ENCODE results near the gene PILRB.

The PILRB gene

GRCh38 chr7:100374601-100375000 is 16.7 kb downstream of the PILRB start:
- Histone ChIP-seq H3K27ac (ENCODE audit: low read depth, low read length) (no peak overlapping the region), H4K20me1 (ENCODE audit: control insufficient read depth, insufficient read depth, low read depth, low read length) (no peaks in the 10 kb centered on the region), H3K9me2 (replicated peaks; ENCODE audit: control insufficient read depth, low read length) (no peaks in the 10 kb centered on the region), H3K9me3 (ENCODE audit: control insufficient read depth, insufficient read depth, low read length) (no peaks in the 10 kb centered on the region), H3K79me2 (ENCODE audit: control insufficient read depth, low read length) (no peaks in the 10 kb centered on the region), H3K4me2 (ENCODE audit: low read length) (peak overlapping the region; percentile 54; the same call in 1 of the 2 replicates), H3K4me3 (ENCODE audit: low read length) (no peak overlapping the region), H3F3A (ENCODE audit: control insufficient read depth, insufficient read depth) (peaks cover 15% of the 10 kb centered on the region), H3K27me3 (ENCODE audit: control insufficient read depth, low read length) (no peaks in the 10 kb centered on the region), H3K4me1 (ENCODE audit: control insufficient read depth, low read length) (peaks cover 67% of the 10 kb centered on the region), H3K36me3 (ENCODE audit: control insufficient read depth, low read length) (no peaks in the 10 kb centered on the region)
- TF ChIP-seq CTCF (IDR thresholded peaks at IDR 0.05; ENCODE audit: low read depth, low read length, poor library complexity, severe bottlenecking) (no peak), EZH2phosphoT487 (IDR thresholded peaks at IDR 0.05; ENCODE audit: borderline replicate concordance, low read length) (no peak)

- Histone ChIP-seq H4K20me1 (ENCODE audit: control insufficient read depth, insufficient read depth, low read depth, low read length) (no peaks in the 10 kb centered on the region), H3F3A (ENCODE audit: control insufficient read depth, insufficient read depth) (peaks cover 21% of the 10 kb centered on the region), H3K79me2 (ENCODE audit: control insufficient read depth, low read length) (no peaks in the 10 kb centered on the region), H3K27me3 (ENCODE audit: control insufficient read depth, low read length) (no peaks in the 10 kb centered on the region), H3K4me3 (ENCODE audit: low read length) (no peak overlapping the region), H3K36me3 (ENCODE audit: control insufficient read depth, low read length) (no peaks in the 10 kb centered on the region), H3K9me2 (replicated peaks; ENCODE audit: control insufficient read depth, low read length) (no peaks in the 10 kb centered on the region), H3K27ac (ENCODE audit: low read depth, low read length) (no peak overlapping the region), H3K9me3 (ENCODE audit: control insufficient read depth, insufficient read depth, low read length) (no peaks in the 10 kb centered on the region), H3K4me2 (ENCODE audit: low read length) (no peak overlapping the region), H3K4me1 (ENCODE audit: control insufficient read depth, low read length) (peaks cover 64% of the 10 kb centered on the region)
- TF ChIP-seq EZH2phosphoT487 (IDR thresholded peaks at IDR 0.05; ENCODE audit: borderline replicate concordance, low read length) (no peak), CTCF (IDR thresholded peaks at IDR 0.05; ENCODE audit: low read depth, low read length, poor library complexity, severe bottlenecking) (no peak)
These were observed 18.1 kb downstream of the PILRB start for GRCh38 chr7:100376066-100376465.

- H3K4me1 ChIP-seq (ENCODE audit: control insufficient read depth, low read length), result peaks cover 52% of the 10 kb centered on the region
- no peak overlapping the region for H3K27ac ChIP-seq (ENCODE audit: low read depth, low read length)
- peaks cover 4% of the 10 kb centered on the region; the same call in 1 of the 2 replicates for H3K9me3 ChIP-seq (ENCODE audit: control insufficient read depth, insufficient read depth, low read length)
- H3K27me3 ChIP-seq (ENCODE audit: control insufficient read depth, low read length), result no peaks in the 10 kb centered on the region
- H3F3A ChIP-seq (ENCODE audit: control insufficient read depth, insufficient read depth), result peaks cover 19% of the 10 kb centered on the region
- H3K79me2 ChIP-seq (ENCODE audit: control insufficient read depth, low read length), result no peaks in the 10 kb centered on the region
- no peak overlapping the region for H3K4me3 ChIP-seq (ENCODE audit: low read length)
- no peaks in the 10 kb centered on the region for H4K20me1 ChIP-seq (ENCODE audit: control insufficient read depth, insufficient read depth, low read depth, low read length)
- H3K36me3 ChIP-seq (ENCODE audit: control insufficient read depth, low read length), result no peaks in the 10 kb centered on the region
- H3K4me2 ChIP-seq (ENCODE audit: low read length), result no peak overlapping the region
- no peak for TF ChIP-seq CTCF (IDR thresholded peaks at IDR 0.05; ENCODE audit: low read depth, low read length, poor library complexity, severe bottlenecking)
- TF ChIP-seq EZH2phosphoT487 (IDR thresholded peaks at IDR 0.05; ENCODE audit: borderline replicate concordance, low read length), result no peak
- H3K9me2 ChIP-seq (replicated peaks; ENCODE audit: control insufficient read depth, low read length), result no peaks in the 10 kb centered on the region
These were observed 20.3 kb downstream of the PILRB start for GRCh38 chr7:100378114-100378755.
